ENCODE data around the gene CLP1.
A peak's percentile ranks its signal among the peaks of the same experiment; 100 is the strongest.

The CLP1 gene

DNA sequence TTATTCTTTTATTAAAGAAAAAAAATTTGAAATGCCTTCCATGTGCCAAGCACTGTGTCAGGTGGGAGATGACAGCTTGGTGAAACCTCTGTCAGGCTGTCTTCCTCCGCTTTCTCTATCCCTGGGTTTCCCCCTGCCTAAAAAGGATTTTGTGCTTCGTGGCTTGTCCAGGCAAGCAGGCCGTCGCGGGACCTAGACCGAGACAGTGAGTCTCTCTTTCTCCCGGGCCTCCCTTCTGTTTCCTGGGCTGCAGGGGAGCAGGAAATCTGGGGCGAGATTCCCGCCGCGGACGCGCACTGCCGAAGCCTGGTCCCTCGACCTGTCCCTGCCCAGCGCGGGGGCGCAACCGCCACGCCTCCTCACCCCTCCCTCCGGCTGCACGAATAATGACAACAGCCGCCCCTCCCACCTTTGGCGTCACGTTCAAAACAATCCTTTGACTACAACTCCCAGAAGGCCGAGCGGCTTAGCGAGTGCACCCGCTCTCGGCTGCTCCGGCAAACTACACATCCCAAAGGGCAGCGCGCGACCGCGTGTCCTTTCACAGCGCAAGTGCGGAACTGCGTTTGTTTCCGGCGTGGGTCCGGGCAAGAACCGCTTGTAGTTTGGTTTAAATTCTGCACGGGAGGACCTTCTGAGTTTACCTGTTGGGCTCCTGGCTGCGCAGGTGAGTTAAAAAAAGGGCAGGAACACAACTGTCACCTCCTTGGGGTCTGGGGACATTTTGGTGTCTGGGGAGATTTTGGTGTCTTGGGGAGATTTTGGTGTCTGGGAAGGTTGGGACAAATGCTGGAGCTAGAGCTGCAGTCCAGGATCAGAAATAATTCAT is at the start of gene CLP1:
Gene CLP1 (plus strand): TSS at position 569 of the 829 bp plus-strand sequence. CDS start 1,715 bp downstream, outside the sequence.
- peak within 1 kb of the TSS; percentile 84 for H3K4me2 ChIP-seq (ENCODE audit: low read length)
- no peaks in the 10 kb centered on the region; the same call in 1 of the 2 replicates for H4K20me1 ChIP-seq (ENCODE audit: control insufficient read depth, insufficient read depth, low read depth, low read length)
- peak within 1 kb of the TSS; percentile 55 for H3K27ac ChIP-seq (ENCODE audit: low read depth, low read length)
- no peak for TF ChIP-seq EZH2phosphoT487 (IDR thresholded peaks at IDR 0.05; ENCODE audit: borderline replicate concordance, low read length)
- TF ChIP-seq, protein P1, sequence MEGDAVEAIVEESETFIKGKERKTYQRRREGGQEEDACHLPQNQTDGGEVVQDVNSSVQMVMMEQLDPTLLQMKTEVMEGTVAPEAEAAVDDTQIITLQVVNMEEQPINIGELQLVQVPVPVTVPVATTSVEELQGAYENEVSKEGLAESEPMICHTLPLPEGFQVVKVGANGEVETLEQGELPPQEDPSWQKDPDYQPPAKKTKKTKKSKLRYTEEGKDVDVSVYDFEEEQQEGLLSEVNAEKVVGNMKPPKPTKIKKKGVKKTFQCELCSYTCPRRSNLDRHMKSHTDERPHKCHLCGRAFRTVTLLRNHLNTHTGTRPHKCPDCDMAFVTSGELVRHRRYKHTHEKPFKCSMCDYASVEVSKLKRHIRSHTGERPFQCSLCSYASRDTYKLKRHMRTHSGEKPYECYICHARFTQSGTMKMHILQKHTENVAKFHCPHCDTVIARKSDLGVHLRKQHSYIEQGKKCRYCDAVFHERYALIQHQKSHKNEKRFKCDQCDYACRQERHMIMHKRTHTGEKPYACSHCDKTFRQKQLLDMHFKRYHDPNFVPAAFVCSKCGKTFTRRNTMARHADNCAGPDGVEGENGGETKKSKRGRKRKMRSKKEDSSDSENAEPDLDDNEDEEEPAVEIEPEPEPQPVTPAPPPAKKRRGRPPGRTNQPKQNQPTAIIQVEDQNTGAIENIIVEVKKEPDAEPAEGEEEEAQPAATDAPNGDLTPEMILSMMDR (IDR thresholded peaks at IDR 0.05; ENCODE audit: low read depth, low read length, poor library complexity, severe bottlenecking), result no peak
- H3K4me1 ChIP-seq (ENCODE audit: control insufficient read depth, low read length), result peaks cover 24% of the 10 kb centered on the region
- H3K9me2 ChIP-seq (replicated peaks; ENCODE audit: control insufficient read depth, low read length), result no peaks in the 10 kb centered on the region
- peaks cover 31% of the 10 kb centered on the region for H3K36me3 ChIP-seq (ENCODE audit: control insufficient read depth, low read length)
- peaks cover 36% of the 10 kb centered on the region for H3K79me2 ChIP-seq (ENCODE audit: control insufficient read depth, low read length)
- peaks cover 1% of the 10 kb centered on the region; the same call in 1 of the 2 replicates for H3F3A ChIP-seq (ENCODE audit: control insufficient read depth, insufficient read depth)
- no peaks in the 10 kb centered on the region for H3K9me3 ChIP-seq (ENCODE audit: control insufficient read depth, insufficient read depth, low read length)
- H3K4me3 ChIP-seq (ENCODE audit: low read length), result peak within 1 kb of the TSS; percentile 99
- no peaks in the 10 kb centered on the region for H3K27me3 ChIP-seq (ENCODE audit: control insufficient read depth, low read length)

DNA sequence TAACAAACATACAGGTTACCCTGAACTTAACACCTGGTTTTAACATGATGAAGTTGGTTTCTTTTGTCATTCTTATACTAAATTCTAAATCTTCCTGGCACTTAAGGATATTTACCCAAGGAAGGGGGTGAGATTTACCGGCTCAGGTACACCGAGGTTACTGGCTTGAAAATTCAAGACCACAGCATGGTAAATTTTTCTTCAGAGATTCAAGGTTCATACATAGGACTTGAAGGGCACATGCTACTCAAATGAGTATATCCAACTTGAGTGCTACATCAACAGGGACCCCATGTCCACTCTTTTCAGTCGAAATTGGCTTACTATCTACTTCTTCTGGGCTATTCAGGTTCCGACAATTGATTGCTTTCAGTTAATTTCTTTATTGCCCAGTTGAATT is 47.4 kb upstream of the CLP1 start:
- H3K4me1 ChIP-seq (ENCODE audit: control insufficient read depth, low read length), result no peaks in the 10 kb centered on the region
- no peaks in the 10 kb centered on the region for H4K20me1 ChIP-seq (ENCODE audit: control insufficient read depth, insufficient read depth, low read depth, low read length)
- H3K27me3 ChIP-seq (ENCODE audit: control insufficient read depth, low read length), result peaks cover 13% of the 10 kb centered on the region
- no peaks in the 10 kb centered on the region for H3K36me3 ChIP-seq (ENCODE audit: control insufficient read depth, low read length)
- TF ChIP-seq EZH2phosphoT487 (IDR thresholded peaks at IDR 0.05; ENCODE audit: borderline replicate concordance, low read length), result no peak
- TF ChIP-seq, protein P1 (IDR thresholded peaks at IDR 0.05; ENCODE audit: low read depth, low read length, poor library complexity, severe bottlenecking), result no peak
- no peak overlapping the region for H3K4me3 ChIP-seq (ENCODE audit: low read length)
- H3K9me3 ChIP-seq (ENCODE audit: control insufficient read depth, insufficient read depth, low read length), result no peaks in the 10 kb centered on the region
- no peak overlapping the region for H3K27ac ChIP-seq (ENCODE audit: low read depth, low read length)
- no peaks in the 10 kb centered on the region for H3K79me2 ChIP-seq (ENCODE audit: control insufficient read depth, low read length)
- no peaks in the 10 kb centered on the region for H3K9me2 ChIP-seq (replicated peaks; ENCODE audit: control insufficient read depth, low read length)
- H3K4me2 ChIP-seq (ENCODE audit: low read length), result no peak overlapping the region
- no peaks in the 10 kb centered on the region for H3F3A ChIP-seq (ENCODE audit: control insufficient read depth, insufficient read depth)

DNA sequence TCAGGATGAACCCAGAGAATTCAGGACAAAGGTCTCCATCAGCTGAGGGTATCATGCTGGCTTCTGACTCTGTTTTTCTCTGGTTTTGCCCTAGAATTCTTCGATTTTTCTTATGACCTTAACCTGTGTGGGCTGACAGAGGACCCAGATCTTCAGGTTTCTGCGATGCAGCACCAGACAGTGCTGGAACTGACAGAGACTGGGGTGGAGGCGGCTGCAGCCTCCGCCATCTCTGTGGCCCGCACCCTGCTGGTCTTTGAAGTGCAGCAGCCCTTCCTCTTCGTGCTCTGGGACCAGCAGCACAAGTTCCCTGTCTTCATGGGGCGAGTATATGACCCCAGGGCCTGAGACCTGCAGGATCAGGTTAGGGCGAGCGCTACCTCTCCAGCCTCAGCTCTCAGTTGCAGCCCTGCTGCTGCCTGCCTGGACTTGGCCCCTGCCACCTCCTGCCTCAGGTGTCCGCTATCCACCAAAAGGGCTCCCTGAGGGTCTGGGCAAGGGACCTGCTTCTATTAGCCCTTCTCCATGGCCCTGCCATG is 43.3 kb upstream of the CLP1 start:
- Histone ChIP-seq H3K79me2 (ENCODE audit: control insufficient read depth, low read length) (no peaks in the 10 kb centered on the region), H3F3A (ENCODE audit: control insufficient read depth, insufficient read depth) (no peaks in the 10 kb centered on the region), H3K4me2 (ENCODE audit: low read length) (no peak overlapping the region), H3K4me3 (ENCODE audit: low read length) (no peak overlapping the region), H3K27ac (ENCODE audit: low read depth, low read length) (no peak overlapping the region), H3K36me3 (ENCODE audit: control insufficient read depth, low read length) (no peaks in the 10 kb centered on the region), H3K4me1 (ENCODE audit: control insufficient read depth, low read length) (no peaks in the 10 kb centered on the region), H3K9me2 (replicated peaks; ENCODE audit: control insufficient read depth, low read length) (no peaks in the 10 kb centered on the region), H4K20me1 (ENCODE audit: control insufficient read depth, insufficient read depth, low read depth, low read length) (no peaks in the 10 kb centered on the region), H3K27me3 (ENCODE audit: control insufficient read depth, low read length) (peaks cover 11% of the 10 kb centered on the region), H3K9me3 (ENCODE audit: control insufficient read depth, insufficient read depth, low read length) (peaks cover 4% of the 10 kb centered on the region)
- no peak for TF ChIP-seq EZH2phosphoT487 (IDR thresholded peaks at IDR 0.05; ENCODE audit: borderline replicate concordance, low read length)
- TF ChIP-seq, protein P1 (IDR thresholded peaks at IDR 0.05; ENCODE audit: low read depth, low read length, poor library complexity, severe bottlenecking), result no peak

Data from DOHH2 (cell line).